GM13977 (cell line): ENCODE data around the gene COPZ2.

Experiments used
- DNase-seq: peaks from one replicate; pipeline ENCODE4 v3.0.0; 2012; ENCODE audit warnings: low spot score
- in situ Hi-C: fragments of 300-500 bp; cut with MboI; formaldehyde crosslinking; loops from one replicate; pipeline ENCODE4 v1.12.0; 2022; ENCODE audit warnings: low sequenced_read_pairs, low pct_unique_long_range_greater_than_20kb, mixed read lengths, inconsistent platforms; ENCODE audit not compliant: unreplicated experiment
- TF ChIP-seq, protein P1 (sequence below): IDR thresholded peaks from 2 replicates; pipeline ENCODE4 v1.5.1; 2012; ENCODE audit warnings: mild to moderate bottlenecking, control low read depth; ENCODE audit not compliant: insufficient read depth; ENCODE audit errors: extremely low read depth, missing control alignments

The COPZ2 gene

DNA sequence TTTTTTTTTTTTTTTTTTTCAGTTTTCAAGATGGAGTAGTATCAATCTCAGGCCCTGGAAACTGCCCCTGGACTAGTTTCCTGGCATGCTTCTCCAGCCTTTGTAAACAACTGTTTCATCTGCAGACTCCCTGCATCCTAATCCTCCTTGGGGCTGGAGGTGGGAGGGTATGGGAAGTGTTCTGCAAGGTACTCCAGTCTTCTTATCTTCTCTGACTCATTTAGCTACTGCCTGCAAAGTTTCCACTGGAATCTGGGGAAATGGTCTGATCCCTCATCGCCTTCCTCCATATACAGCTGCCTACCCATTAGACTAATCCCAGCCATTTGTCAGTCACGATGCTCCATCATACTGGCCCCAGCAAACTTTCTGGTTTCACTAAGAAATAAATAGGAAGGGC is 21.5 kb downstream of the COPZ2 start:
- in situ Hi-C loops, result loop anchor here (5.0 kb wide), 1 partner anchor 39 kb away; no protein-coding TSS in a partner anchor
- no peak for DNase-seq
- TF ChIP-seq, protein P1, sequence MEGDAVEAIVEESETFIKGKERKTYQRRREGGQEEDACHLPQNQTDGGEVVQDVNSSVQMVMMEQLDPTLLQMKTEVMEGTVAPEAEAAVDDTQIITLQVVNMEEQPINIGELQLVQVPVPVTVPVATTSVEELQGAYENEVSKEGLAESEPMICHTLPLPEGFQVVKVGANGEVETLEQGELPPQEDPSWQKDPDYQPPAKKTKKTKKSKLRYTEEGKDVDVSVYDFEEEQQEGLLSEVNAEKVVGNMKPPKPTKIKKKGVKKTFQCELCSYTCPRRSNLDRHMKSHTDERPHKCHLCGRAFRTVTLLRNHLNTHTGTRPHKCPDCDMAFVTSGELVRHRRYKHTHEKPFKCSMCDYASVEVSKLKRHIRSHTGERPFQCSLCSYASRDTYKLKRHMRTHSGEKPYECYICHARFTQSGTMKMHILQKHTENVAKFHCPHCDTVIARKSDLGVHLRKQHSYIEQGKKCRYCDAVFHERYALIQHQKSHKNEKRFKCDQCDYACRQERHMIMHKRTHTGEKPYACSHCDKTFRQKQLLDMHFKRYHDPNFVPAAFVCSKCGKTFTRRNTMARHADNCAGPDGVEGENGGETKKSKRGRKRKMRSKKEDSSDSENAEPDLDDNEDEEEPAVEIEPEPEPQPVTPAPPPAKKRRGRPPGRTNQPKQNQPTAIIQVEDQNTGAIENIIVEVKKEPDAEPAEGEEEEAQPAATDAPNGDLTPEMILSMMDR, result no peak

DNA sequence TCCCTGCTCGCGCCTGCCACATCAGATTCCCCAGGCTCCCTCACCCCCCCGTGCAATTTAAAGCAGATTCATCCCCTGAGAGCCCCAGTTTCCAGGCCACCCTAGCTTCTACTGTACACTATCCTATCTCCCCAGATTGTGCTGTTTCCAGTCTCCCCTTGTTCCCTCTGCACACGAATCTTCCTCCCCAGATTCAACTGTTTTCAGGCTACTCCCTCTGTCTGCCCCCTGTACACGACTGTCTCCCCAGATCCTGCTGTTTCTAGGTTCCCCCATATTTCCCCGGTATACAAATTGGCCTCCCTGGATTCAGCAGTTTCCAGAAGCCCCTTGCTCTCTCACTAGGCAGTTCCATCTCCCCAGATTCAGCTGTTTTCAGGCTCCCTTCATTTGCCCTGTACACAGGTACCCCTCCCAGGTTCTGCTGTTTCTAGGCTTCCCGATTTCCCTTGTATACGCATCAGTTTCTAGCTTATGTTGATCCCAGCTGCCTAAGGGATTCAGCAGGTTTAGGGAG is 22.9 kb downstream of the COPZ2 start:
- no peak for DNase-seq
- TF ChIP-seq, protein P1, result no peak
- in situ Hi-C loops, result loop anchor here (5.0 kb wide), 1 partner anchor 37 kb away; no protein-coding TSS in a partner anchor

DNA sequence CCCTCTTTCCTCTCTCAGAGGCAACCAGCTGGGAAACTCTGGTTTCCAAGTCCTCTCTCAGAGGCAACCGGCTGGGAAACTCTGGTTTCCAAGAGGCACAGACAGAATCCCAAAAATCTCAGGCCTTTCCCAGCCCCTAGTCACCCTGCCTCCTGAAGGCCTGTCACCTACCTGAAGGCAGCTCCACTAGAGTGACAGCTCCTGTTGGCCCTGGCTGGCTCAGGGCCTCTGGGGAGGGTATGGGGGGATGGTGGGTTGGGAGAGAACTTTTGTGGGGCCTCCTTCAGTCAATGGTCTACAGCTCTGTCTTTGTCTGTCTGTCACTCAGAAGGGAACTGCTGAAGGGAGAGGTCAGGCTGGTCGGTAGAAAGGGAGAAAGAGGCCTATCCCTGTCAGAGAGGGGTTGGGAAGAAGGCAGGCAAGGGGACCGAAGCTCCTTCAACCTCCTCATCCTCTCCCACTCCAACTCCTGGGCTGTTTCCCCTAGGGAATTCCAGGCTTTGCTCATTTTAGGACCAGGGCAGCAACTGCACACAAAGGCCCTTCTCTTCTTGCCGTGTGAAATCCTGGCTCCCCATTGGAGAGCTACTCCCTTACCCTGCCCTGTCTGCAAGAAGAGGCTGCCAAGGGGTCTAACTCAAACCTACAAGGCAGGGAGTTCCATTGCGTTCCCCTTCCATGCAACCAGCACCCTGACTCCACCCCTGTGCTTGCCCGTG is 23.6 kb downstream of the COPZ2 start:
- TF ChIP-seq, protein P1, result no peak
- in situ Hi-C loops, result no loop called here
- DNase-seq, result no peak

DNA sequence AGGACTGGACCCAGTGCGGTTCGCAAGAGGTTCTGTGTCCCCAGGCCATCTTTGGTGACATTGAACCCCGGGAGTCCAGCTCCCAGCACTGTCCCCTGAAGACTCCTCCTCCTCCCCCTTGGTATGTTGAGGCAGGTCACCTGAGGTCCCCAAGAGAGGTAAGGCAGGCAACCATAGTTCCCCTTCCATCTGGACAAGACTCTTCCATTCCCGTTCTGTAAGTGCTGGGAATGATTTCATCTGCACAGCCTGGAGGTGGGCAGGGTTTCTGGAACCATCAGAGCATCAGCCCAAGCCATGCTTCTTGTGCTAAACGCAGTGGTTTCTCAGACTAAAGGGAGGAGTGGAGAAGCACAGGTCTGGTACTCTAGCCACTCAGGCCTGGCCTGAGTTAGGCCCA is 24.9 kb downstream of the COPZ2 start:
- TF ChIP-seq, protein P1, result no peak
- DNase-seq, result no peak
- in situ Hi-C loops, result no loop called here

DNA sequence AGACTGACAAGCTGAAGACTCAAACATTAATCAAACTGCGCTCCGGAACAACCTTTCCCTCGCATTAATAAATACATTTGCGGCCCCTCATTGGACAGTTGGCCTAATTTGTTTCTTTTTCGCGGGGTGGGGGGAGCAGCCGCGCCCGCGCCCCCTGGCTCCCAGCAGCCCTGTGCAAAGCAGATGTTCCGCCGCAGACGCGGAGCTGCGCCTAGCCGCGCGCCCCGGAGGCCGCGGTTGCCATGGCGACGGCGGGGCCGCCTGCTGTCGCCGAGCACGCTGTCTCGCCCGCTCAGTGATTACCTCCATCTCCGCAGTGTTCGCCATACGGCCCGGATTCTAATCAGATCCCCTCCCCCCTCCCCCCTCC is 25.5 kb downstream of the COPZ2 start:
- DNase-seq, result peak; percentile 89
- in situ Hi-C loops, result no loop called here

DNA sequence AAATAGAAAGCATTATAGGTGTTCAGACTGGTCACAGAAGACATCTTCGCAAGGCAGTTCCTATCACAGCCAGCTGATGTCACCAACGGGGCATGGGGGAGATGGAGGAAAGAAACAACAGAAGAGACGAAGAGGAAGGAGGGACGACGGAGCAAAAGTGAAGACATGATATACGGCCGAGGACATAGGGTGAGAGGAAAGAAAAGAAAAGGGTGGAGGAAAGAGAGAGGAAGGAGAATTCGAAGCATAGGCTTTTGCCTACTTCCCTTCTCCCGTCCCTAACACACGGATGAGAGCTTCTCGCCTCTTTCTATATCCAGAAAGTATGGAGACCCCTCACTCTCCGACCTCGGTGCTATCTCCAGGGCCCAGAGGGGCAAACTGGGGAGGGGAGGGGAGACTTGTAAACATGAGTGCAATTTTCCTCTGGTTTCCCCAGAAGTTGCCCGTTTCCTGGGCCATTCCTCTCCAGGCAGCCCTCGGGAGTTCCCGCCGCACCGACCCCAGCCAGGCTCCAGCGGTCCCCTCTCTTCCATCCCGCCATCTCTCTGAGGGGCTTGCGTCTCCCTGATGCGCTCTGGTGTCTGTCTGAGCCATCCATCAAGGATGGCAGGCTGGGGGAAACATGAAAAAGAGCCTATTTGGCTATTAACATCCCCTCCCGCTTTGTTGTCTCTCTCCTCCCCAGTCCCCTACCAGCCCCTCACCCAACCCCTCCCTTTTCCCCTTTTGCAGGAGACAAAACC is 26.0 kb downstream of the COPZ2 start:
- TF ChIP-seq, protein P1, result peak; percentile 69
- in situ Hi-C loops, result no loop called here
- DNase-seq, result peak; percentile 81

More for the DNA sequence above, 25.5 kb downstream of the COPZ2 start:
- TF ChIP-seq, protein P1, result peak; percentile 11
